HuH-7 (cell line): ENCODE measurements around the gene CAMTA1.

ENCODE experiments used
- DNase-seq: peaks from one replicate; pipeline ENCODE4 v3.0.0; 2011; ENCODE audit warnings: low spot score

The CAMTA1 gene

DNA sequence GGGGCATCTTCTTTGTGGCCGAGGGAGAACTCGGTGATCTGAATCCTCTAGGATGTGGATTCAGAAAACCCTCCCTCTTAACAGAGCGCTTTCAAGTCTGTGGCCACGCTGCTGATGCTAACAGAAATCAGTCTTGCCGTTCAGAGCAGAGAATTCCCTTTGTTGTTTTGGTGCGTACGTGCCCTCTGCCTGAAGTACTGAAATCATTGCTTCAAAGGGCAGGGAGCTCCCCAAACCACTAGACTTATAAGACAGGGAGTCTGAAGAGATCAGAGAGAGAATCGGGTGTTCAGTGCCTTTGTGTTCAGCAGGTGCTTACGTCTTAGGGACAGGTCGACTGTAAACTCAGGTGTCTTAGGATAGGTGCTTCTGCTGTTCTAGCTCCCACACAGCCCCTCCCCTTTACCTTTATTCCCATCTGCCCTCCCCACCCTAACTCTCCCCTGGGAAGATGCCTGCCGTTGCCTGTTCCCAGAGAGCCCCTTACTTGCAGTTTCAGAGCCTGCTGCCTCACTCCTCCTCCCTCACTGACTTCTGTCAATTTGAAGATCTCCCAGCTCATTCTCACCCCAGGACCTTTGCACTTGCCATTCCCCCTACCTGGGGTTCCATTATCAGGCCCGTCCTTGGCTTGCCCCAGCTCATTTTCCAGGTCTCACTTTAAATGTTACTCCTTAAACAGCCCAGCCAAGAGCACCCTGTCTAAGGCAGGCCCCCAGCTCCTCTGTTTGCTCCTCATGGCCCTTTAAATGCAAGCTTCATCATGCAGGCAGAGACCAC lies 143.0 kb downstream of the CAMTA1 start:
- no peak for DNase-seq

DNA sequence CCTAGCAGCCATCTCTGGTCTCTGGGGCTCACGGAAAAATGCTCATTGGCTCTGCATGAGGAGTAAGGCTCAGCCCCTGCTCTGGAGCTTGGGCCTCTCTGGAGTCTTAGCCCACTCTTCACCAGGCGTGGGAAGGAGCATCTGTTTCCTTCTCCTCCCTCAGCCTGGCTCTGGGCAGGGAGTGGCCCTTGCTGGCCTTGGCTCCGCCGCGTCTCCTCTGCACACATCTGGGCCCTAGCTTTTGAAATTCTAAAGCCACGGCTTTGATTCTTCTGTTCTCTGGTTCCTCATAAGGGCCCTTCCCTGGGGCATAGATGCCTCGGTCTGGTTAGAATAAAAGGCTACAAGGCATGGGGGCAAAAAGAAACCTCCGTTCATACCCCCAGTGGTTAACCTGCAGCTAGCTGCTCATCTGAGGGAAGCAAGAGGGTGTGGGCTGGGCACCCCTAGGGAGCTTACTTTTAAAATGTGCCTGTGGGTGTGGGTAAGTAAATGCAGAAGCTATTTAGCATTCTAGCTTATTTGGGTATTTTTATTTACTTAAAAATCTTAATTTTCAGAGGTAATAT lies 145.6 kb downstream of the CAMTA1 start:
- DNase-seq, result no peak

DNA sequence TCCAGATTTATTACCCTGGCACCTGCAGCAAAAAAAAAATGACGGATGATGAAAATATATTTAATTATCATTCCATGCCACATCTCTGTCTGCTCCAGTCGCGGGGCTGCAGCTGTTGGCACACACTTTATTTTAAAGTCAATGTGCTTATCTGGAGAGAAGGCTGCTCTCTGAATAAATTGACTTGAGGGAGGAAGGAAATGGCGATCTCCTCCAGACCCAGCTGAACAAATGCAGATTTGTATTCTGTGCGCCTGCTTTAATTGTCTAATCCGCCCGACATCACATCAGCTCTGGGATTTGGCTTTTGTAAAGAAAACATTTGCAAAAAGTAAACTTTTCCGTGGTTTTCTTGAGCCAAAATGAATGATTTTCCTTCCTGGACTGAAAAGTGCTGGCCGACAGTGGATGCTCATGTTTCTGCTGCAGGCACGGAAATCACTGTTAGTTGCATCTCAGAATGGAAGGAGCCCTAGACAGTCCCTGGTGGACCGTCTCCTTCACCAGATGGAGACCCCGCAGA lies 150.2 kb downstream of the CAMTA1 start:
- no peak for DNase-seq

DNA sequence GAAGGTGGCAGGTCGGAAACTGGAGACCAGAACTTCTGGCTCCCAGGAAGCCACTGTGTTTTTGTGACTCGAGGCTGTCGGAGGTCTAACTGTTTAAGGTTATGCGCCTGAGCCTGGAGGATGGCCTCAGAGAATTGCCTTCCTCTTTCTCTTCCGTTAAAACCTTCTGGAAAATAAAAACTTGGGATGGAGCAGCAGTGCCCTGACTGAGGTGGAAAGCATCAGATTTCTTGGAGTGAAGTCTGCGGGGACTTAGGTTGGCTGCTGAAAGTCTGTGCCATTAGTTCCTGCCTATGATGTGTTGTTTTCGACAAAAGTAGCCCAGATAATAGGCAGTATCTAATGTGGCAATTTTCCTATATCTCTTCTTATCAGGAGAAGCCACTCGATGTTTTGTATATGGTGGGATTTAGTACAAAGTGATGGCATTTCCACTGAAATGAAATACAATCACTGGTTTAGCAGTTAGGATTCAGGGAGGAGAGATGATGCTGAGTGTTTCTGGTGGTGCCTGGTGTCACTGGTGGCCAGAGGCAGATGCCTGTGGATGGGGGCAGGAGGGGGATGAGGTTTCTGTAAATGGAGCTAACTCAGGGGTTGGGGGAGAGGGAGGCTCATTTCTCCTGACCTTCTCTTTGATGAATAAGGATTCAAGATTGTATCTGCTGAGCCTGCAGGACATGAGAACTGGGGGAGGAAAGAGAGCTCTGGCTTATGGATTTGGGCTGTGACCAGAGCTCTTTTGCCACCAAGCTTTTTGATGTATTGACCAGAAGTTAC lies 150.8 kb downstream of the CAMTA1 start:
- no peak for DNase-seq

DNA sequence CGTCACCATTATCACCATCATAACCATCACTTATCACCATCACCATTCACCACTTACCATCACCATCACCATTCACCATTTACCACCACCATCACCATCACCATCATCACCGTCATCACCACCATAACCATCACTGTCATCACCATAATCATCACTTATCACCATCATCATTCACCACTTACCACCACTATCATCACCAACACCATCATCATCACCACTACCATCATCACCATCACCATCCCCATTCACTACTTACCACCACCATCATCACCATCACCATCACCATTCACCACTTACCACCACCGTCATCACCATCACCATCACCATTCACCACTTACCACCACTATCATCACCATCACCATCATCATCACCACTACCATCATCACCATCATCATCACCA lies 151.8 kb downstream of the CAMTA1 start:
- no peak for DNase-seq

DNA sequence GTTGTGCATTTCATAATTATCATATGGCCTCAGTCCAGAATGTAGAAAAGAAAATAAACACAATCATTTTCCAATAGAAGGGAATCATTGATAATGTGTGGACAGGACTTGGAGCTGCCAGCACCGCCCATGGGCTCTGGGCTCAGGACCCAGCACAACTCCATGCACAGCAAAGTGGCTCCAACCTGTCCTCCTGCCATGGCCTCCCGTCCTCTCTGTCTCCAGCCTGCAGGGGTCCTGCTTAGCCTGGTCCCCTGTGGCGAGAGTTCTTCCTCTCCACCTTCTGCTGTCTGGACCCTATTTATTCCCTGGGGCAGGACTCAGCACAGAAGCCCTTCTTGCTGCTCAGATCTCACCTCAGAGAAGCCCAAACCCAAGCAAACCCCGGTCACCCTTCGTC lies 154.1 kb downstream of the CAMTA1 start:
- no peak for DNase-seq

DNA sequence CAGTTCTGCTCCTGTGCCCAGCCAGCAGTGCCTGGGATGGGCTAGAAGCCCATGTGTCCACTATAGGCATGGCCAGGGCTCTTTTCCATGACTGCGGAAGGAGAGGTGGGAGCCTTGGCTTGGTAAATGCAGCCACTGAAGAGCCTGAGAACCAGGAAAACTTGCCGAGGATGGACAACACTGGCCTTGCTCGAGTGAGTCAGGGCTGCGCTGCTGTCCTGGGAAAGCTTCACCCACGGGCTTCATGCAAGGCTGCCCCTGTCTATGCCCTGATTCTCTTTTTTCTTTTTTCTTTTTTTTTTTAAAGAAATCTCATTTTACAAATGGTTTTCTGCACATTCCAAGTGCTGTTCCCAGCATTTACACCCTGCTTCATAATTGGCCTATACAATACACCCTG lies 156.5 kb downstream of the CAMTA1 start:
- DNase-seq, result no peak

DNA sequence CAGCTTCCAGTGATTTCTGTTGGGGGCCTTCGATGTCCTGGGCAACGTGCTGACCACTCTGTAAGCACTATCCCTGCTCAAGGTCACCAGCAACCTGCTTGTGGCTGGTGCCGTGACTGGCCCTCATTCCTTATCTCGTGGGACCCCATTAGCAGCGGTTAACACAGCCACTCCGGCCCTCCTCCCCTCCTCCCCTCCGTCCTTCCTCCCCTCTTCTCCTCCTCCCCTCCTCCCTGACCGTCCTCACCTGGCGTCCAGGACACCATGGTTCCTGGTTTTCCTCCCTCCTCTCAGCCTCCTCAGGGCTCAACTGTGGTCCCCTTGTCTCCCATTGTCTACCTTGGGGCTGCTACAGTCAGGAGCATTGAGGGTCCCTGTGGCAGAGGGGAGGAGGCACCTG lies 157.7 kb downstream of the CAMTA1 start:
- DNase-seq, result no peak

DNA sequence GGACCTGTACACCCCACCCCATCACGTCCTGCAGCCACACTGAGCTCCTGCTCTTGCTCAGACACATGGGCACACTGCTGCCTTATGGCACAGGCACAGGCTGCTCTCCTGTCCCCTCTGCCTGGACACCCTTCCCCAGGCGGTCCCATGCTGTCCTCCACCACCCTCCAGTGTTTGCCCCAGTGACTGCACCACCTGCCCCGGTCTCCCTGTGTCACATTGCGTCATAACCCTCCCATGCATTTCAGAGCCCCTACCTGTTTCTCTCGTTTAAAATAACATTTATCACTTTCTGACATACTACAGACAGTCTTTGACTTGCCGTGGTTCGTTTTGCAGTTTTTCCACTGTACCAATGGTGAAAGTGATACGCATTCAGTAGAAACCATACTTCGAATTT lies 159.2 kb downstream of the CAMTA1 start:
- no peak for DNase-seq

DNA sequence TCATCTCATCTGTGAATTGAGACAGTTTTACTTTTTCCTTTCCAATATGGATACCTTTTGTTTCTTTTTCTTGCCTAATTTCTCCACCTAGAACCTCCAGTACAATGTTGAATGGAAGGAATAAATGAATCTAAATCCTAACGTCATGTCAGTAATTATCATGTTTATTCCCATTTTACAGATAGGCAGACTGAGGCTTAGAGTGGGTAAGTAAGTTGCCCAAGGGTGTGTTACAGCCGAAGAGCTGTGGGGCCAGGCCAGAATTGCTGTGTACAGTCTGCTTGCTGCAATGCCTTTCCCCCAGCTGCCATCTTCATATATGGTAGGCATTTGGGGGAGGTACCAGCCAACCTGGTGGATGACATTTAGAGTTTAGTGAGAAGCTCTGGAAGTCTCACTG lies 162.7 kb downstream of the CAMTA1 start:
- DNase-seq, result no peak

DNA sequence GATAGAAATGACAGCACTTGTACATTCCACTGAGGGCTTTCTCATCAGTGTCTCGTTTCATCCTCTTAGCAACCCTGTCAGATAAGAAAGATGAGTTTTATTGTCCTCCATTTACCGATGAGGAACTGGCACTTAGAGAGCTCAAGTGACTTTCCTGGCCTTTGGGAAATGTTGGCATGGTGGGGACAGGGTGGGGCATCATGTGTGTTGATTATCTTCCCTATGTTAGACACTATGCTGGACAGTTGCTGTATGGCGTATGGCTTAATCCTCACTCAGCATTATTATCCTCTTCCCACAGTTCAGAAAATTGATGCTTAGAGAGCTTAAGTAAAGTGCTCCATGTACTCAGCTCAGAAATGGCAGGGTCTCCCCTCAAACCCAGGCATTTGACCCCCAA lies 163.2 kb downstream of the CAMTA1 start:
- DNase-seq, result no peak

DNA sequence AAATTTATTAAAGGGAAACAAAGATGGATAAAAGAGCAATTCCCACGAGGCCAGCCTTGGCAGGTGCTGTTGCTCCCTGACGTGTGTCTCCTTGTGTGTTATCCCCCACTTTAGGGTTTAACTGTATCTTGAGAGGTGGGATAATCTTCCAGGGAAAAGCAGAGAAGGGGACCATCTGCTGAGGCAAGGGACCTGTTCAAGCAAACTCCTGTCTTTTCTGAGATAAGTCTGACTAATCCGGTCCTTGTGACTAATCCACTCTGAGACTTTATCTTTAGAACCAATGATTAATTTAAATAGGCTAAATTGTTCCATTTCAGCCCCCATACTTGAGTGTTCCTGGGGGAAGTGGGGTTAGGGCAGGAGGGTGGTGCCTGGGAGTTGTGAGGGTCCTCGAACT lies 163.6 kb downstream of the CAMTA1 start:
- DNase-seq, result no peak

DNA sequence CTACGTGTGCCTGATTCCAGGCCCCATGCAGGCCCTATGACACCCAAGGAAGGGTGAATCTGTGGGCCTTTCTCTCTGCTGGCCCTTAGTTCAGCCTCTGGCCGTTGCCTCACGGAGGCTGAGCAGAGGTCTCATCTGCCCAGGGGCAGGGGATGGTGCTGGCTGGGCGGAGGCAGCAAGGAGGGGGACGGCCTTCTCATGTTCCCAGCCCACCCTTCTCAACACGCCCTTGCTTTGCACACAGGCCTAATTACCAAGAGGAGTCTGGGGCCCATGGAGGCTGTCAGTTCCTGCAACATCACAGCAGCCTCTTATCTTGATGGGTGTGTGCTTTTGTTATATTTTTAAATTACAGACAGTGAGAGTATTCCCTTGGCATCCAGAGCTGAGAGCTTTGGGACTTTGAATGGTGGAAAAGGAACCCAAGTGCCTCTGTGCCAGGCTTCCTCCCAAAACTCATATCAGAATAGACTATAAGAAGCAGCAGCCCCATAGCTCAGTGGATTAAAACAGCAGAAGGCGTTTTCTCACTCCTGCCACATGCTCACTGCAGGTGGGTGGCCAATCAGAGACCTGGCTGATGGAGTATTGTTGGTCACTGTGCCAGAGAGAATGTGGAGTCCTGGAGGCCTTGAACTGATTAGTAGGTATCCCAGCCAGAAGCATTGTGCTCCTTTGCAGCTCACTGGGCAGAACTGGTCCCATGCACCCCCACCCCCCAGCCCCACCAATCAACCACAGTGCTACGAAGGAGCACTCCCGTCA lies 164.9 kb downstream of the CAMTA1 start:
- no peak for DNase-seq

DNA sequence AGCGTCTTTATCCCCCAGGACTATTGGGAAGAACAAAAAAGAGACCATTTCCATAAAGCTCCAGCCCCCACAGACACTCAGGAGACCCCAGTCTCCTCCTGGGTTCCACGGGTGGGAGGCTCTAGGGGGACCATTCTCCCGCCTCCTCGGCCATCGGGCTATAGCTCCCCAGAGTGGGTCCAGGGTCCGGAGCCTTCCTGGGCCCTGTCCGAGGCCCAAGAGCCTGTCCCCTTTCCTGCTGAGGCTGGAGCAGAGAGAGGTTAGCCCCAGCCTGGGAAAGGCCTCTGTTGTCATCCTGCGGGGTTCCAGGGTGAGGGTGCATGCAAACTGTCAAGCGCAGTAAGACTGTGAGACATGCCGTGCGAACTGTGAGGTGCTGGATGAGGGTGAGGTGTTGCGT lies 166.3 kb downstream of the CAMTA1 start:
- DNase-seq, result no peak

DNA sequence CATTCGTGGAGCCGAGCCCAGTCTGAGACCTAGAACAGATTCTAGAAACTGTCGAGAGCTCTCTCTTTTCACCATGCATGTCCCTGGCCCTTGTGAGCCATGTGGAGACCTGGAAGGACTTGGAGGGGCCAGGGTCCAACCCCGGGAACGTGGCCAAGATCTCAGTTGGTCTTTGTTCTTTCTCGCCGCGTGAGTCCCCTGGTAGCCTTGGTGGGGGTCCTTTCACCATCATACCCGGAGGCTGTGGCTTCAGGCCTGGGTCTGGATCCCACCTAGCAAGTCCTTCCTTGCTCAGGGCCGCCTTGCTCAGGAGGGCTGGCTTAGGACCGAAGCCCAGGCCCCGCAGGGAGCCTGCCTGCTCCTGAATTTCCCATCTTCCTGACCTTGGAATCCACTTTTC lies 168.0 kb downstream of the CAMTA1 start:
- DNase-seq, result no peak

DNA sequence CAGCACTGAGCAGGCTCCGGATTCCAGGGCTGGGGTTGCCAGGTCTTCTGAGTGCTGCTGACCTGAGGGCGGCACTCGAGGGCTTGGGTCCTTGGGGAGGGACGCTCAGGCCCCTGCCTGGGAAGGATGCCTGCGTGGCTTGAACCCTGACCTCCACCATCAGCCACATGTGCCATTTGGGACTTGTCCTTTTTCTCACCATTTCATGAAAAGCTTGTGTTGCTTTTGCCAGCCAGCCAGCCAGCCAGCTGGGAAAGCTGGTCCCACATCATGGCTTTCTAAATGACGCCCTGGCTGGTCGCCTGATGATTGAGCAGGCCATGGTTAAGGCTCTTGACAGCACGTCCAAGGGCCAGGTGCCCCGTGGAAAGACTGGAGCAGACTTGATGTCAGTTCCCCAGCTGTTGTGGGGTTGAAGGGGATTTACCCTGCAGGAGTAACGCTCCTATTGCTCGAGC lies 168.7 kb downstream of the CAMTA1 start:
- DNase-seq, result no peak

DNA sequence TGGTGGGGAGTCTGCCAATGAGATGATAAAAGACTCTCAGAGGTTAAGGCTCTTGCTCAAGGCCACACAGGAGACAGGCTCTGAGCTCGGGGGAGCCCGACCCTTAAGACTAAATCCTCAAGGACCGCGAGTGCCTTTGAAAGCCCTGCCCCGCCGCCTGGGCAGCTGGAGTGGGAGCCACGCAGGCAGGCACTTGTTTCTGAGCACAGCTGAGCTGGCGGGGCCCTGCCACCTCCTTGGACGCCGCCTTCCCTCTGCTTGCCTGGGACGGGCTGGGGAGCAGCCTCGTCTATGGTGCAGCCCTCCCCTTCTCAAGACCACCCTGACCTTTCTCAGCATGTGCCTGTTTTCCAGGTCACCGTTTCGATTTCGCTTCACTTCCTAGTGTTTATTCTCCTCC lies 169.3 kb downstream of the CAMTA1 start:
- DNase-seq, result no peak

DNA sequence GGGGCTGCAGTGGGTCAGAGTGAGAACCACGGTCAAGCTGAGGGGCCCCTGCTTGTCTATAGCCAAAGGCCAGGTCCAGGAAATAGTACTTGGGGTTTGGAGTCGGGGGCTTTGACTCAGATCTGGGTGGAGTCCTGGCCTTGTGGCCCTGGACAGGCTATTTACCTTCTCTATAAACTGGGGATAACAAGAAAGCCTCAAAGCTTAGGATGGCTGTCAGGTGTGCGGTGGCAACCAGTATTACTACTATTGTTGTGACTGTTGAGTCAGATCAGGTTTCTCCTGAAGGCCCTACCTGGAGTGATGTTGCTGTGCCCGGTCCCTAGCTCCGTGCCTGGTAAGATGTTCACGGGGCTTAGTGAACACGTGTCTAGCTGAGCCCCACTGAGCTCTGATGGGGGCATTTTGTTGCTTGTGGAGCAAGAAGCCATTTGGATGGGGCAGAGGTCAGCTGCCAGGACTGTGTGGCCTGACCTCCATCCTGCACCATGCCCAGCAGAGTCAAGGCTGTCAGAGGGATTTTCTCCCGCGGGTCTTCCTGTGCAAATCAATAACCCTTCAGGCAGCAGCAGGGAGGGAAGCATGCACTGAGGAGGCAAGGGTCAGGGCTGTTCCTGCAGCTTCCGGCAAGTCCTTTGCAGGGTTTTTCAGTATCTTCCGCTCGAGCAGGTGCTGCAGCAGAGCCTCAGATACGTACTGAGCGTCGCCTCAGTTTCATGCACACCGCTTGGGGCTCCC lies 170.3 kb downstream of the CAMTA1 start:
- no peak for DNase-seq

DNA sequence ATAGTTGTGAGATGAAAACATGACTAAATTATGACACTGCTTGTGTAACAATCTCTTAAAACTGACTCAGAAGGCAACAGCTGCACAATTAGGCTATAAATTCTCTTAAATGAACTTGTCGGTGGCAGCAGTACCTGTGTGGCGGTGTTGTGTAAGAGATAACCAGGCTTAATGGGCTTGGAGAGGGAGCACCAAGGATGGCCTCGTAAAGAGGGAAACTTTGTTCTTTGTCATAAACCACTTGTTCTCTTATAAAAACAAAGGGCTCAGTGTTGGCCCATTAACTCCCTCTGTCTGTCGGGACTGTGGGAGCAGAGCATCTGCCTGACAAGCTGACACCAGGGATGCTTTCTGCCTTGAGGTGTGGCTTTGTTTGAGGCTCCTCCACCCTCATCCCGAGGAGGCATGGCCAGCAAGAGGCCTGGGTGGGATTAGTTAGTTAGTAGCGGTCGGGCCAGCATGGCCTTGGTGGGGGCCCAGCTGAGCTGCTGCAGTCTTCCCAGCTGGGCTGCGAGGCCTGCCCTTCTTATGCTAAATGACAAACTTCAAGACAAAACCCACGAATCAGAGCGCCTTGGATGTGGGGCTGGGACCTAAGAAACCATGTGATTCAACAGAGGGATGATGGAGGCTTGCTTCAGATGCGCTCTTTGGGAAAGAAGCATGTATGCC lies 171.4 kb downstream of the CAMTA1 start:
- no peak for DNase-seq

DNA sequence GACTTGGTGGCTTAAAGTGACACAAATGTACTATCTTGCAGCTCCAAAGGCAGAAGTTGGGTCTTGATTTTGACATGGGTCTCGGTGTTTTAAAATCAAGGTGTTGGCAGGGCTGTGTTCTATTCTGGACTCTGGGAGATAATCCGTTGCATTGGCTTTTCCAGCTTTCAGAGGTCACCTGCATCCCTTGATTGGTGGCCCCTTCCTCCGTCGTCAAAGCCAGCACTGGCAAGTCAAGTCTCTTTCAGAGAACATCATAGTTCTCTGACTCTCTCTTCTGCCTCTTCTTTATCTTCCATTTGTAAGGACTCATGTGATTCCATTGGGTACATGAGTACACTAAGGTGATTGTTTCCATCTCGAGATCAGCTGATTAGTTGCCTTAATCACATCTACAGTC lies 172.1 kb downstream of the CAMTA1 start:
- no peak for DNase-seq
